Sigmoid colon (tissue), 7 donors: ENCODE measurements around the gene PCBP3. TPM values are rescaled to one million over a fixed set of nuclear protein-coding genes. Genes with fewer than 3 reads are reported as not detected.

ENCODE experiments used
- DNase-seq: peaks from one replicate; pipeline ENCODE4 v3.0.0-alpha.2; 2019
- H3K27ac ChIP-seq, 4 donors: fragments of 200-600 bp; sonication (generic); one replicate each; pipeline ENCODE4 v1.5.1; 2016 to 2019; ENCODE audit warnings: mild to moderate bottlenecking in 1 of 4
- H3K27me3 ChIP-seq, 3 donors: fragments of 200-600 bp; sonication (generic); one replicate each; pipeline ENCODE4 v1.5.1; 2019; ENCODE audit warnings: mild to moderate bottlenecking in 1 of 3
- H3K36me3 ChIP-seq, 4 donors: fragments of 200-600 bp; sonication (generic); one replicate each; pipeline ENCODE4 v1.5.1; 2016 to 2019
- H3K4me1 ChIP-seq, 4 donors: fragments of 200-600 bp; sonication (generic); one replicate each; pipeline ENCODE4 v1.5.1; 2017 to 2019
- H3K4me3 ChIP-seq, 4 donors: fragments of 200-600 bp; sonication (generic); one replicate each; pipeline ENCODE4 v1.5.1; 2017 to 2019; ENCODE audit warnings: mild to moderate bottlenecking in 2 of 4, moderate library complexity in 1 of 4
- H3K9me3 ChIP-seq, 4 donors: fragments of 200-600 bp in 3 of 4; sonication (generic) in 3 of 4; one replicate each; pipeline versions ENCODE4 v1.5.1 to v1.6.1; 2013 to 2019
- EP300 ChIP-seq, 4 donors: sonication (generic); formaldehyde crosslinking; IDR thresholded peaks; one replicate each; pipeline ENCODE4 v1.6.1; 2017; ENCODE audit warnings: antibody characterized with exemption in 4 of 4
- POLR2A ChIP-seq, 2 donors: fragments of 450-650 bp; IDR thresholded peaks; one replicate each; pipeline ENCODE4 v1.6.1; 2016; ENCODE audit warnings: antibody characterized with exemption in 2 of 2, mild to moderate bottlenecking in 2 of 2, moderate library complexity in 2 of 2
- POLR2AphosphoS5 ChIP-seq, 4 donors: sonication (generic); formaldehyde crosslinking; IDR thresholded peaks; one replicate each; pipeline ENCODE4 v1.6.1; 2017; ENCODE audit warnings: antibody characterized with exemption in 4 of 4
- WGBS, 2 donors: extraction: QIAGEN DNeasy Blood & Tissue Kit; methylation state at CpG; one replicate each; pipeline ENCODE4 v1.1.7; 2013; 5-methylcytosine and 5-hydroxymethylcytosine counted together
- intact Hi-C: fragments of 100-400 bp; cut with DNase I; formaldehyde crosslinking; loops from one replicate; pipeline ENCODE4 v1.15.1; 2023
- polyA plus RNA-seq, 3 donors: library from polyadenylated mRNA; stranded (reverse); fragments of 200-250 nt; gene quantifications; one replicate each; pipeline ENCODE4 v1.2.3, GENCODE V29; 2013
- total RNA-seq, 4 donors: library from RNA; depleted of rRNA; stranded (reverse); fragments of >200 nt; gene quantifications; one replicate each; pipeline ENCODE4 v1.1.0, GENCODE V29; 2016
- TF ChIP-seq, protein P1 (sequence below), 4 experiments: fragments of 450-650 bp in 3 of 4; fragments of 200-600 bp in 1 of 4; IDR thresholded peaks; one replicate each; pipeline ENCODE4 v1.5.1; 2016 to 2019; ENCODE audit warnings: antibody characterized with exemption in 4 of 4, mild to moderate bottlenecking in 3 of 4, moderate library complexity in 2 of 4
- donor health status: healthy with polysubstance abuse.
- donor health status: Bipolar disorder and iron deficiency.
- donor health status: healthy.

The PCBP3 gene
- total and polyA plus RNA-seq, 7 donors: 1.2 to 21.3 (median 8.2) TPM

GRCh38 chr21:45859762-45860357 lies 216.3 kb downstream of the PCBP3 start:
- H3K27me3 ChIP-seq: no peaks in the 10 kb centered on the region
- no peak overlapping the region for H3K4me3 ChIP-seq
- TF ChIP-seq POLR2A (IDR thresholded peaks at IDR 0.05) (no peak), POLR2AphosphoS5 (IDR thresholded peaks at IDR 0.05) (no peak), EP300 (IDR thresholded peaks at IDR 0.05) (no peak)
- TF ChIP-seq, protein P1, sequence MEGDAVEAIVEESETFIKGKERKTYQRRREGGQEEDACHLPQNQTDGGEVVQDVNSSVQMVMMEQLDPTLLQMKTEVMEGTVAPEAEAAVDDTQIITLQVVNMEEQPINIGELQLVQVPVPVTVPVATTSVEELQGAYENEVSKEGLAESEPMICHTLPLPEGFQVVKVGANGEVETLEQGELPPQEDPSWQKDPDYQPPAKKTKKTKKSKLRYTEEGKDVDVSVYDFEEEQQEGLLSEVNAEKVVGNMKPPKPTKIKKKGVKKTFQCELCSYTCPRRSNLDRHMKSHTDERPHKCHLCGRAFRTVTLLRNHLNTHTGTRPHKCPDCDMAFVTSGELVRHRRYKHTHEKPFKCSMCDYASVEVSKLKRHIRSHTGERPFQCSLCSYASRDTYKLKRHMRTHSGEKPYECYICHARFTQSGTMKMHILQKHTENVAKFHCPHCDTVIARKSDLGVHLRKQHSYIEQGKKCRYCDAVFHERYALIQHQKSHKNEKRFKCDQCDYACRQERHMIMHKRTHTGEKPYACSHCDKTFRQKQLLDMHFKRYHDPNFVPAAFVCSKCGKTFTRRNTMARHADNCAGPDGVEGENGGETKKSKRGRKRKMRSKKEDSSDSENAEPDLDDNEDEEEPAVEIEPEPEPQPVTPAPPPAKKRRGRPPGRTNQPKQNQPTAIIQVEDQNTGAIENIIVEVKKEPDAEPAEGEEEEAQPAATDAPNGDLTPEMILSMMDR (IDR thresholded peaks at IDR 0.05): no peak
- no peaks in the 10 kb centered on the region for H3K9me3 ChIP-seq
- 86 to 91% methylated on average over 12 of the region's 12 CpGs for WGBS, 2 donors
- intact Hi-C loops: no loop called here
- DNase-seq: no peak
- no peaks in the 10 kb centered on the region for H3K36me3 ChIP-seq
- H3K4me1 ChIP-seq: no peaks in the 10 kb centered on the region
- H3K27ac ChIP-seq: no peak overlapping the region

DNA sequence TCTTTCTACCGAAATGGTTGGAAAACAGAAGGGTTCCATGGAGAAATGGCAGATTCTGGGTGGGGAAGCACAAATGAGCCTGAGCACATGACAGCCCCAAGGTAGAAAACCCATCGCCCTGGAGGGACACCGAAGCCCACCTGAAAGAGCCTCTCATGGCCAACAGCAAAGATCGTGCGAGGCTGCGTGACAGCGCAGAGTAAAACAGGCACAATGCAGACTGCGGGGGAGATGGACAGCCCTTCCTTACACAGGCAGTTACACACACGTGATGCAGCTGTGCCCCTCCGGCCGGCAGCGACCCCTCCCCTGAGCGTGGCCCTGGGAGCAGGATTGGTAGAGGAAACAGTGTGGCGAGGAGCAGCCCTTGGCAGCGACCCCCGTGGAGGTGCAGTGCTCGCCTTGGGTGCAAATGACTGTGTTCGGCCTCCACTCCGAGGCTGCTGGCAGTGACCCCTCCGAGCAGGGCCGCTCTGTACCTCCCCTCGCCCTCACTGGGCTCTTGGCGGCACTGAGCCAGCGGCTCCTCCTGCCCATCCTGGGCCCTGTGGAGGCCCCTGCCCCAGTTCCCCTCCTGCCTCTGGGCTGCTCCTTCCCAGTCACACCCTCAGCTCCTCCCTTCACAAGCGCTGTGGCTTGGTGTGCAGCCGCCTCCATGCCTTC lies 217.1 kb downstream of the PCBP3 start:
- H3K4me1 ChIP-seq: no peaks in the 10 kb centered on the region
- 89% methylated on average over 26 of the region's 26 CpGs for WGBS, 2 donors
- H3K9me3 ChIP-seq: no peaks in the 10 kb centered on the region
- no peaks in the 10 kb centered on the region for H3K27me3 ChIP-seq
- H3K36me3 ChIP-seq: no peaks in the 10 kb centered on the region
- H3K27ac ChIP-seq: no peak overlapping the region
- no peak overlapping the region for H3K4me3 ChIP-seq
- DNase-seq: no peak
- TF ChIP-seq EP300 (IDR thresholded peaks at IDR 0.05) (no peak), POLR2AphosphoS5 (IDR thresholded peaks at IDR 0.05) (no peak)
- TF ChIP-seq, protein P1 (IDR thresholded peaks at IDR 0.05): no peak
- intact Hi-C loops: no loop called here

- no peak overlapping the region for H3K4me3 ChIP-seq
- no peaks in the 10 kb centered on the region for H3K9me3 ChIP-seq
- WGBS, 2 donors: 87 to 90% methylated on average over 14 of the region's 14 CpGs
- H3K27me3 ChIP-seq: no peaks in the 10 kb centered on the region
- intact Hi-C loops: no loop called here
- H3K27ac ChIP-seq: no peak overlapping the region
- no peak for TF ChIP-seq EP300 (IDR thresholded peaks at IDR 0.05)
- TF ChIP-seq, protein P1 (IDR thresholded peaks at IDR 0.05): no peak
- no peak for TF ChIP-seq POLR2AphosphoS5 (IDR thresholded peaks at IDR 0.05)
- TF ChIP-seq POLR2A (IDR thresholded peaks at IDR 0.05): no peak
- no peaks in the 10 kb centered on the region for H3K4me1 ChIP-seq
- no peak for DNase-seq
- H3K36me3 ChIP-seq: no peaks in the 10 kb centered on the region
These were observed 217.8 kb downstream of the PCBP3 start for GRCh38 chr21:45861156-45861870.

- intact Hi-C loops: no loop called here
- H3K9me3 ChIP-seq: no peaks in the 10 kb centered on the region
- no peak for DNase-seq
- no peaks in the 10 kb centered on the region for H3K4me1 ChIP-seq
- no peak overlapping the region for H3K4me3 ChIP-seq
- no peak overlapping the region for H3K27ac ChIP-seq
- H3K27me3 ChIP-seq: no peaks in the 10 kb centered on the region
- 79 to 83% methylated on average over 9 of the region's 9 CpGs for WGBS, 2 donors
- no peaks in the 10 kb centered on the region for H3K36me3 ChIP-seq
- TF ChIP-seq EP300 (IDR thresholded peaks at IDR 0.05) (no peak), POLR2AphosphoS5 (IDR thresholded peaks at IDR 0.05) (no peak), POLR2A (IDR thresholded peaks at IDR 0.05) (no peak)
- TF ChIP-seq, protein P1 (IDR thresholded peaks at IDR 0.05): no peak
These were observed 219.2 kb downstream of the PCBP3 start for GRCh38 chr21:45862543-45863207.
